Endothelial cell of umbilical vein (primary cell): ENCODE measurements around the gene MTF1. TPM values are rescaled to one million over a fixed set of nuclear protein-coding genes. Genes with fewer than 3 reads are reported as not detected.

Experiments used
- BruUV-seq: library from RNA; stranded (reverse); fragments of 400-500 nt; replicated peaks from 2 replicates; lab custom pipeline; 2021; lab: Mats Ljungman, UMichigan
- CTCF ChIA-PET: fragments of 300-600, 350-600 bp; sonication (Branson Sonifier 250); formaldehyde crosslinking; loops from one replicate; lab custom pipeline; 2021; ENCODE audit warnings: antibody characterized with exemption, inconsistent platforms; lab: Charles Lee
- POLR2A ChIA-PET: fragments of 300-600, 350-600 bp; sonication (Branson Sonifier 250); formaldehyde crosslinking; loops from one replicate; lab custom pipeline; 2021; ENCODE audit warnings: antibody characterized with exemption, inconsistent platforms; lab: Charles Lee
- DNase-seq: peaks from one replicate; pipeline ENCODE4 v3.0.0-alpha.2; 2011; ENCODE audit warnings: low read depth, low spot score
- FAIRE-seq: peaks from 2 replicates; lab custom pipeline; 2011; peaks lifted over from hg19 to GRCh38; lab: Jason Lieb, UNC
- H2AFZ ChIP-seq: 2 replicates; pipeline ENCODE4 v1.6.0; 2012; ENCODE audit warnings: low read depth, low read length, control low read depth, inconsistent platforms
- H3K27ac ChIP-seq: 2 replicates; pipeline ENCODE4 v1.5.1; 2011; ENCODE audit warnings: low read depth, mild to moderate bottlenecking, control low read depth, low read length, moderate library complexity; ENCODE audit not compliant: insufficient read depth
- H3K27me3 ChIP-seq, 2 experiments: 2 replicates each; pipeline versions ENCODE4 v1.6.0 to v1.6.1; 2011; ENCODE audit warnings: low read length in 2 of 2, mixed read lengths in 1 of 2; ENCODE audit not compliant: control insufficient read depth in 2 of 2, insufficient read depth in 2 of 2
- H3K36me3 ChIP-seq, 2 experiments: 2 replicates in 1 of 2; 3 replicates in 1 of 2; pipeline ENCODE4 v1.5.1; 2011; ENCODE audit warnings: low read length in 2 of 2, mild to moderate bottlenecking in 1 of 2, moderate library complexity in 1 of 2; ENCODE audit not compliant: control insufficient read depth in 2 of 2, insufficient read depth in 2 of 2; ENCODE audit errors: extremely low read depth in 1 of 2
- H3K4me1 ChIP-seq: 3 replicates; pipeline ENCODE4 v1.5.1; 2011; ENCODE audit warnings: mild to moderate bottlenecking, low read length; ENCODE audit not compliant: control insufficient read depth, insufficient read depth; ENCODE audit errors: extremely low read depth
- H3K4me2 ChIP-seq: 2 replicates; pipeline ENCODE4 v1.6.1; 2011; ENCODE audit warnings: low read length, control low read depth, mixed read lengths; ENCODE audit not compliant: insufficient read depth
- H3K4me3 ChIP-seq, 3 experiments: fragments of 200-600 bp in 1 of 3; sonication (generic), shearing (Covaris generic) in 1 of 3; replicated peaks in 1 of 3; 2 replicates each; pipeline ENCODE4 v1.5.1; 2011 to 2016; ENCODE audit warnings: control low read depth in 3 of 3, low read length in 3 of 3, mild to moderate bottlenecking in 2 of 3, inconsistent platforms in 1 of 3, low read depth in 1 of 3, moderate library complexity in 1 of 3; ENCODE audit not compliant: insufficient read depth in 1 of 3
- H3K79me2 ChIP-seq: 2 replicates; pipeline ENCODE4 v1.6.0; 2012; ENCODE audit warnings: low read length, inconsistent platforms; ENCODE audit not compliant: control insufficient read depth, insufficient read depth
- H3K9ac ChIP-seq: replicated peaks from 2 replicates; pipeline ENCODE3; 2011; ENCODE audit warnings: low read length, control low read depth; ENCODE audit not compliant: insufficient read depth; ENCODE audit errors: extremely low read depth
- H3K9me1 ChIP-seq: replicated peaks from 3 replicates; pipeline ENCODE4 v1.6.0; 2011; ENCODE audit warnings: mild to moderate bottlenecking, low read length; ENCODE audit not compliant: control insufficient read depth, insufficient read depth; ENCODE audit errors: extremely low read depth
- H3K9me3 ChIP-seq: replicated peaks from 2 replicates; pipeline ENCODE4 v1.5.1; 2012; ENCODE audit warnings: low read length, inconsistent platforms; ENCODE audit not compliant: control insufficient read depth, insufficient read depth
- H4K20me1 ChIP-seq: replicated peaks from 2 replicates; pipeline ENCODE3; 2011; ENCODE audit warnings: mild to moderate bottlenecking, low read length; ENCODE audit not compliant: control insufficient read depth, insufficient read depth; ENCODE audit errors: extremely low read depth
- CTCF ChIP-seq, 2 donors: IDR thresholded peaks; 1 replicate in 1 of 2; 2 replicates in 1 of 2; pipeline ENCODE4 v1.5.1; 2011; ENCODE audit warnings: low read length in 2 of 2, mild to moderate bottlenecking in 2 of 2, moderate library complexity in 2 of 2, control low read depth in 1 of 2, inconsistent platforms in 1 of 2, low read depth in 1 of 2; ENCODE audit not compliant: insufficient read depth in 1 of 2; ENCODE audit errors: extremely low read depth in 1 of 2
- EZH2 ChIP-seq: IDR thresholded peaks from 2 replicates; pipeline ENCODE4 v1.6.1; 2012; ENCODE audit warnings: borderline replicate concordance, low read depth, mild to moderate bottlenecking, moderate library complexity, low read length, inconsistent platforms; ENCODE audit not compliant: severe bottlenecking
- FOS ChIP-seq: IDR thresholded peaks from 2 replicates; pipeline ENCODE4 v1.6.1; 2011; ENCODE audit warnings: mild to moderate bottlenecking, low read length, moderate library complexity, borderline replicate concordance; ENCODE audit not compliant: insufficient read depth
- GATA2 ChIP-seq: IDR thresholded peaks from 2 replicates; pipeline ENCODE4 v1.7.0; 2011; ENCODE audit warnings: low read depth, mild to moderate bottlenecking, moderate library complexity, mixed read lengths, low read length; ENCODE audit not compliant: insufficient read length, insufficient read depth
- JUN ChIP-seq: IDR thresholded peaks from 2 replicates; pipeline ENCODE4 v1.6.1; 2011; ENCODE audit warnings: borderline replicate concordance, low read depth; ENCODE audit not compliant: insufficient read length, insufficient read depth
- MAX ChIP-seq: IDR thresholded peaks from 2 replicates; pipeline ENCODE4 v1.6.1; 2011; ENCODE audit not compliant: insufficient read depth, insufficient read length
- MYC ChIP-seq: IDR thresholded peaks from one replicate; pipeline ENCODE4 v1.6.1; 2011; ENCODE audit warnings: mild to moderate bottlenecking, low read depth, low read length
- POLR2A ChIP-seq: IDR thresholded peaks from 2 replicates; pipeline ENCODE4 v1.6.1; 2012; ENCODE audit warnings: low read depth, mild to moderate bottlenecking, control low read depth, low read length
- POLR2AphosphoS5 ChIP-seq: IDR thresholded peaks from 2 replicates; pipeline ENCODE4 v1.6.1; 2012; ENCODE audit warnings: low read depth, mild to moderate bottlenecking, control low read depth, low read length, moderate library complexity; ENCODE audit not compliant: insufficient read depth
- dilution Hi-C: fragments of 300-500 bp; cut with MboI; formaldehyde crosslinking; loops from one replicate; pipeline ENCODE4 v1.15.0; 2019; ENCODE audit warnings: low sequenced_read_pairs; ENCODE audit not compliant: extremely low pct_ligation_motif_present
- intact Hi-C: fragments of 100-400 bp; cut with micrococcal nuclease; formaldehyde crosslinking; loops from one replicate; pipeline ENCODE4 v1.10.0; 2022
- polyA plus RNA-seq, 4 experiments: library from polyadenylated mRNA; depleted of rRNA in 3 of 4; stranded (reverse) in 3 of 4; unstranded in 1 of 4; fragments of >200 nt; gene quantifications; 2 replicates each; pipeline versions ENCODE4 v1.2.1 to v1.2.3, GENCODE V29; 2011 to 2012; ENCODE audit warnings: missing spikeins in 1 of 4
- total RNA-seq: library from RNA; stranded (reverse); gene quantifications from 2 replicates; pipeline ENCODE4 v1.2.3, GENCODE V29; 2021

Gene MTF1
- total and polyA plus RNA-seq, 2 donors (not counting 3 experiments of a cell fraction or from before 2014, with no cell fraction given), result 4.9 to 18.5 TPM

DNA sequence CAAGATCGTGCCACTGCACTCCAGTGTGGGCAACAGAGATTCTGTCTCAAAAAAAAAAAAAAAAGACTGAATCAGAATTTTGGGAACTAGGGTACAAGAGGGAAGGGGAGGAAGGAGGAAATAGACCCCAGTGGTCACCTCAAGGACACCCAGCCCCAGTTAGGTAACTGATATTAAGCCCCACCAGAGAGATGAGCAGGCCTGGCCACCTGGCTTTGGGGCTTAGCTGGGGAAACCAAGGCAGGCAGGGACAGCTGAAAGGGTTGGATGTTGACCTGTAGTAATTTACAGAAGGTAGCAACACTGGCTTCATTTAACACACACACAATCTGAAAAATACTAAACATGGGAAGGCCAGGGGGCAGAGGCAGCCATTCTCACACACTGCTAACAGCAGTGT lies 57.0 kb downstream of the MTF1 start:
- peaks cover 8% of the 10 kb centered on the region for H3K4me1 ChIP-seq
- H3K9me3 ChIP-seq, result no peaks in the 10 kb centered on the region
- dilution Hi-C loops, result no loop called here
- DNase-seq (no peak), FAIRE-seq (no peak)
- no TSS peak for BruUV-seq
- TF ChIP-seq CTCF (IDR thresholded peaks at IDR 0.05; ENCODE audit: extremely low read depth in 1 of 2, insufficient read depth in 1 of 2, low read depth in 1 of 2, low read length in 2 of 2) (no peak), EZH2 (no peak), MYC (no peak), POLR2A (no peak)
- no peak overlapping the region for H3K27ac ChIP-seq
- no peak overlapping the region for H3K4me3 ChIP-seq
- no peak overlapping the region for H2AFZ ChIP-seq
- no peaks in the 10 kb centered on the region for H3K9me1 ChIP-seq
- H3K79me2 ChIP-seq, result peaks cover 17% of the 10 kb centered on the region
- no peak overlapping the region for H3K4me2 ChIP-seq
- H3K36me3 ChIP-seq, result peaks cover 19 to 31% of the 10 kb centered on the region in 2 experiments
- H4K20me1 ChIP-seq, result peaks cover 4% of the 10 kb centered on the region
- no peaks in the 10 kb centered on the region for H3K27me3 ChIP-seq
- H3K9ac ChIP-seq, result no peak overlapping the region
- ChIA-PET POLR2A (no interaction called here), CTCF (no interaction called here)
- intact Hi-C loops, result no loop called here

DNA sequence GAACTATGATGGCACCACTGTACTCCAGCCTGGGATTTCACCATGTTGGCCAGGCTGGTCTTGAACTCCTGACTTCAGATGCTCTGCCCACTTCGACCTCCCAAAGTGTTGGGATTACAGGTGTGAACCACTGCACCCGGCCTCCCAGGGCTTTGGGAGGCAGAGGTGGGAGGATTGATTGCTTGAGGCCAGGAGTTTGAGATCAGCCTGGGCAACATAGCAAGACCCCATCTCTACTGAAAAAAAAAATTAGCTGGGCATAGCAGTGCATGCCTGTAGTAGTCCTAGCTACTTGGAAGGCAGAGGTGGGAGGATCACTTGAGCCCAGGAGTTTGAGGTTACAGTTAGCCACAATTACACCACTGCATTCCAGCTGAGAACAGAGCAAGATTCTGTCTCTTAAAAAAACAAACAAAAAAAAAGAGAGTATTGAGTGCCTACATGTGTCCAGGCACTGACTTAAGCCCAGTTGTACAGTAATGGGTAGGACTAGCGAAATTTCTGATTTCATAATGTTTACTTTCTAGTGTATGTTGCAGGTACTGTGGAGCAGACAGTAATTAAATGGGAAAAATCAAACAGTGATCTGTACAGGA lies 61.5 kb downstream of the MTF1 start:
- TF ChIP-seq MAX (no peak), FOS (no peak), GATA2 (no peak), POLR2AphosphoS5 (no peak), MYC (no peak), CTCF (IDR thresholded peaks at IDR 0.05; ENCODE audit: extremely low read depth in 1 of 2, insufficient read depth in 1 of 2, low read depth in 1 of 2, low read length in 2 of 2) (no peak), EZH2 (no peak), POLR2A (no peak), JUN (no peak)
- dilution Hi-C loops, result no loop called here
- H3K4me3 ChIP-seq, result no peak overlapping the region
- H3K4me1 ChIP-seq, result peaks cover 2% of the 10 kb centered on the region
- intact Hi-C loops, result no loop called here
- no peaks in the 10 kb centered on the region for H3K9me1 ChIP-seq
- ChIA-PET CTCF (interaction anchor here (1.5 kb wide), 1 partner anchor 62 kb away, joined by 4 read pairs; no protein-coding TSS in a partner anchor), POLR2A (interaction anchor here (1.4 kb wide), 1 partner anchor 11 kb away, joined by 3 read pairs; no protein-coding TSS in a partner anchor)
- no peaks in the 10 kb centered on the region for H3K79me2 ChIP-seq
- H3K36me3 ChIP-seq, result peaks cover 3 to 4% of the 10 kb centered on the region in 2 experiments
- H3K27me3 ChIP-seq, result peaks cover 2 to 10% of the 10 kb centered on the region in 2 experiments
- BruUV-seq, result no TSS peak
- no peak overlapping the region for H3K4me2 ChIP-seq
- H4K20me1 ChIP-seq, result no peaks in the 10 kb centered on the region
- no peak overlapping the region for H2AFZ ChIP-seq
- H3K27ac ChIP-seq, result no peak overlapping the region
- H3K9me3 ChIP-seq, result no peaks in the 10 kb centered on the region
- no peak overlapping the region for H3K9ac ChIP-seq
- FAIRE-seq (no peak), DNase-seq (no peak)
